Posterior vena cava (tissue), 2 donors: ENCODE data around the gene FBXW8. TPM values are rescaled to one million over a fixed set of nuclear protein-coding genes. Genes with fewer than 3 reads are reported as not detected.
"Not testable (repeated sequence)": the region's sequence is repeated elsewhere in the genome, so short reads cannot be mapped to it uniquely, and the experiment has no call there.

Source experiments
- DNase-seq: peaks from one replicate; pipeline ENCODE4 v3.0.0-alpha.2; 2020; ENCODE audit warnings: low spot score
- intact Hi-C, 2 donors: fragments of 100-400 bp; cut with DNase I; formaldehyde crosslinking; loops; one replicate each; pipeline versions ENCODE4 v1.14.1 to v1.14.2; 2022 to 2023
- total RNA-seq, 2 donors: library from RNA; stranded (reverse); fragmentation: NEBNext Ultra II Directional; extraction: Animal tissue kit (Norgen Biotek cat#: 25700); gene quantifications; one replicate each; pipeline ENCODE4 v1.2.1, GENCODE V29; 2021
- donor health status: DM: yes; HTN: yes; CAD: no.
- donor health status: DM: yes; HTN: yes; CAD: no.

The FBXW8 gene
- total RNA-seq, 2 donors from 2014 or later, result 13.3 to 14.7 TPM

GRCh38 chr12:117057626-117058025 lies 146.9 kb downstream of the FBXW8 start:
- intact Hi-C loops, DNase-seq: not testable (repeated sequence)

- intact Hi-C loops, result no loop called here
- DNase-seq, result no peak
These were observed 147.8 kb downstream of the FBXW8 start for GRCh38 chr12:117058442-117059072.

GRCh38 chr12:117059156-117059555 lies 148.4 kb downstream of the FBXW8 start:
- intact Hi-C loops, result no loop called here
- no peak for DNase-seq

- intact Hi-C loops, result loop anchor here in 1 of 2 donors (5.0 kb wide), 1 partner anchor 457 kb away; no protein-coding TSS in a partner anchor
These were observed 149.6 kb downstream of the FBXW8 start for GRCh38 chr12:117060246-117060928.

GRCh38 chr12:117060929-117061305 lies 150.2 kb downstream of the FBXW8 start:
- intact Hi-C loops, result loop anchor here in 1 of 2 donors (5.0 kb wide), 1 partner anchor 456 kb away; no protein-coding TSS in a partner anchor
- DNase-seq, result no peak

More at GRCh38 chr12:117060246-117060928, 149.6 kb downstream of the FBXW8 start:
- no peak for DNase-seq

GRCh38 chr12:117061555-117062079 lies 150.9 kb downstream of the FBXW8 start:
- no peak for DNase-seq
- intact Hi-C loops, result loop anchor here in 1 of 2 donors (5.0 kb wide), 1 partner anchor 456 kb away; no protein-coding TSS in a partner anchor

- DNase-seq, result no peak
- intact Hi-C loops, result loop anchor here in 1 of 2 donors (5.0 kb wide), 1 partner anchor 454 kb away; no protein-coding TSS in a partner anchor
These were observed 152.6 kb downstream of the FBXW8 start for GRCh38 chr12:117063162-117063911.

GRCh38 chr12:117064049-117064448 lies 153.3 kb downstream of the FBXW8 start:
- intact Hi-C loops, result loop anchor here in 1 of 2 donors (5.0 kb wide), 1 partner anchor 453 kb away; no protein-coding TSS in a partner anchor

GRCh38 chr12:117064596-117064995 lies 153.8 kb downstream of the FBXW8 start:
- intact Hi-C loops, result loop anchor here in 1 of 2 donors (5.0 kb wide), 1 partner anchor 453 kb away; no protein-coding TSS in a partner anchor

More at GRCh38 chr12:117064049-117064448, 153.3 kb downstream of the FBXW8 start:
- no peak for DNase-seq

GRCh38 chr12:117067016-117067415 lies 156.3 kb downstream of the FBXW8 start:
- no peak for DNase-seq
- intact Hi-C loops, result no loop called here

More at GRCh38 chr12:117064596-117064995, 153.8 kb downstream of the FBXW8 start:
- DNase-seq, result no peak

- no peak for DNase-seq
- intact Hi-C loops, result no loop called here
These were observed 156.9 kb downstream of the FBXW8 start for GRCh38 chr12:117067638-117068037.

- intact Hi-C loops, result no loop called here
- no peak for DNase-seq
These were observed 157.7 kb downstream of the FBXW8 start for GRCh38 chr12:117068492-117068891.

GRCh38 chr12:117069101-117069797 lies 158.5 kb downstream of the FBXW8 start:
- no peak for DNase-seq
- intact Hi-C loops, result no loop called here

- DNase-seq, result no peak
- intact Hi-C loops, result no loop called here
These were observed 159.5 kb downstream of the FBXW8 start for GRCh38 chr12:117069926-117070900.

- intact Hi-C loops, result no loop called here
- no peak for DNase-seq
These were observed 160.3 kb downstream of the FBXW8 start for GRCh38 chr12:117071009-117071408.

- DNase-seq, result no peak
- intact Hi-C loops, result no loop called here
These were observed 161.4 kb downstream of the FBXW8 start for GRCh38 chr12:117072106-117072505.

- no peak for DNase-seq
These were observed 162.2 kb downstream of the FBXW8 start for GRCh38 chr12:117072736-117073490.

More at GRCh38 chr12:117072736-117073490, 162.2 kb downstream of the FBXW8 start:
- intact Hi-C loops, result no loop called here
